GM04504 (cell line): ENCODE results near the gene MFAP3L.
"Not testable (repeated sequence)": the region's sequence is repeated elsewhere in the genome, so short reads cannot be mapped to it uniquely, and the experiment has no call there.

Experiments
- DNase-seq: peaks from one replicate; pipeline ENCODE4 v3.0.0-alpha.2; 2012; ENCODE audit warnings: low read depth

The MFAP3L gene

DNA sequence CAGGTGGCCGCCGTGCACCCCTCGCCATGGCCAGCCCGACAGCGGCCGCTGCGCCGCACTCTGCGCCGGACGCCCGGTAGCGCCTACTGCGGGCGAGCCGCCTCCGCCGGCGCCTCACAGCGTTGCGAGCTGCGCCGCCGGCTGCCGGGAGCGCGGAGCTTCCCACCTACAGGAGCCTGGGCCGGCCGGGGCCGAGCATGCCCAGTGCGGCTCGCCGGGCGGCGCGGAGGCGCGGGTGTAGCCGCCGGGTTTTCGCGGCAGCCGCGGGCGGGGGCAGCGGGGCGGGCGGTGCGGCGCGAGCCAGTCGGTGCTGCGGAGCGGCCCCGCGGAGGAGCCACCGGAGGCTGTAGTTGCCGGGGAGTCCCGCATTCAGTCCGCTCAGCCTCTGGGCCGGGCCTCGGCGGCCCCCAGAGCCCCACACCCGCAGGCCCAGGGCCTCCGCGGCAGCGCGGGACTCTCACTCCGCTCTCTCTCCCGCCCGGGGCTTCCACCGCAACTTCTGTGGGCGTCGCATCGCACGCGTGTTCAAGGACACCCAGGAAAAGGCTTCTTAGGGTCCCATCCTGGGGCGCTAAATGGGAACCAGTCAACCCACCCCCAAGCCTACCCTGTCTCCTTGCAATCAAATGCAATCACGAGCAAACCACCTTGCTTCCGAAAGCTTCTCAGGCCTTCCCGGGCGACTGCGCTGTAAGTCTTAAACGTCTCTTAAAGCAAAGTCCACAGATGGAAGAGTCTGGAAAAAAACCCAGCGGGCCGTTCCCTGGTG lies at the start of gene MFAP3L:
Gene MFAP3L (minus strand): TSS at position 143 of the 769 bp plus-strand sequence. CDS start 20,518 bp downstream, outside the sequence.
- peak; percentile 83 for DNase-seq

DNA sequence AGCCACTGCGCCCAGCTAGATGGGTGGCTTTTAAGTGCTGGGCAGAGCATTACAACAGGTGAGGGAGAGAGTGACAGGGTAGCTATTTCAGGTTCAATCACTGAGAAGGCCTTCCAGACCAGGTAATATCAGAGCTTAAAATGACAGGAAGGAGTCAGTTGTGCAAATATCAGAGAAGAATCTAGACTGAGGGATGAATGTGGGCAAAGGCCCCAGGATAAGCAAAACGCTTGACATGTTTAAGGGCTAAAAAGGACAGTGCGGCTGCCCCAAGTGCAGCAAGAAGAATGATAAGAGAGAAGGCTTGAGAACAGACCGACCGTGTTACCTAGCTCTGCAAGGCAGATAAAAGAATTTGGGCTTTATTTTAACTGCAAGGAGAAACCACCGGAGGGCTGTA lies 45.0 kb upstream of the MFAP3L start:
- no peak for DNase-seq

DNA sequence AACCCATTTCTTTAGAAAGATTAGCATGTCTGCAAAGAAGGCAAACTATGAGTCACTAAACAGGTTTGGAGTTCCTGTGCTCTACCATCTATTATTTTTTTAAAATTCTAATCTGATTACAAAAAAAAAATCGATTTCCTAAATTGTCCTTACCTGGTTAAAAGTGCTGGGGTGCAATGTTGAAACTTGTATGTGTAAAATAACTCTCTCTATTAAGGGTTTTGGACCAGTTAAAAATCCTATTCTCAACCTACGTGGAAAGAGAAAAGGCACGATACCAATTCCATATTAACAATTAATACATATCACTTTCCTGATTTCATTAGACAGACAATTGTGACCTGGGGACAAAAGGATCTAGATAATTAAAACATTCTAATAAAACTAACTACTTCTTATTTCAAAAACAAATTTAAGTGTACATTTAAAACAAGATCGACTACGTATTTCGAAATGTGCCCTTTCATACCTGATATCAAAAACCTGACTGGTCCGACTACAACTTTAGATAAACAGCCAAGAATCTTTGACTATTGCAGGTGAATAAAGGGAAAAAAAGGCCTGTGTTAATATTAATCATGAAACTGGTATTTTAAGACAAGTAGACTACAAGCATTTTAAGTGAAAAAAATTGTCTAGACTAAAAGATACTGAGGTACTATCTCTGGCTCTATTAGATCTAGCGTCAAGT lies 42.4 kb upstream of the MFAP3L start:
- no peak for DNase-seq

- no peak for DNase-seq
Measured at GRCh38 chr4:170059421-170059820, 33.2 kb upstream of the MFAP3L start.

GRCh38 chr4:170058826-170059225 lies 32.6 kb upstream of the MFAP3L start:
- DNase-seq: no peak

GRCh38 chr4:170057866-170058265 lies 31.7 kb upstream of the MFAP3L start:
- DNase-seq: no peak

DNA sequence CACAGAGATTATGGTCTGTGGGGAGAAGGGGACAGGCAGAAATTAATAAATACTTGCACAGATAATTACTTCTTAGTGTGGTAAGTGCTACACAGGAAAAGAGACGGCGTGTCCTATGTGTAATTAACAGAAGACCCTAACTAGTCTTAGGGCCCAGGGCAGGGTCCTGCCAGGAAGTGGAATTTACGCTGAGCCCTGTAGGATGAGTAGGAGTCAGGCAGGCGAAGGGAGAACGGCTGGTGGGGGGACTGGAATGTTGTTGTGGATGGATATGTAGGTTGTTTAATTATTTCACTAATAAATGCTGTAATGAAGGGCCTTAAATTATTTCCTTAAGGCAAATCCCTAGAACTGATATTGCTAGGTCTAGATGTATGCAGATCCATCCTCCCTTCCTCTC lies 26.7 kb upstream of the MFAP3L start:
- no peak for DNase-seq

DNA sequence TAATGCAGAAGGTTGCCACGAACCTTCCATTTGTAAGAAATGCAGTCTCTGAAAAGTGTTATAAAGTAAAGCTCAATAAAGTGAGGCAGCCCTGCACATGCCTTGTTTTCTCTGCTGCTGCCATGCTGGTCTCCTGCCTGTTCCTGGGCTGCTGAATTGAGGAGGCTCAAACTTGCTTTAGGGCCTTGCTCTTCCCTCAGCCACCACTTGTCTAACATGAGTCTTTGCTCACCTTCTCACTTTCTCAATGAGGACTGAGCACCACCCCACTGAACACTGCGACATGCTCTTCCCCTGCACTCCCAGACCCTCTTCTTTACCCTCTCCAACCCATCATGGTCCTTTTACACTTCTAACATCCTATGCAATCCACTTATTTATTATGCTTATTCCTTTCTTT lies 25.2 kb upstream of the MFAP3L start:
- DNase-seq: no peak

DNA sequence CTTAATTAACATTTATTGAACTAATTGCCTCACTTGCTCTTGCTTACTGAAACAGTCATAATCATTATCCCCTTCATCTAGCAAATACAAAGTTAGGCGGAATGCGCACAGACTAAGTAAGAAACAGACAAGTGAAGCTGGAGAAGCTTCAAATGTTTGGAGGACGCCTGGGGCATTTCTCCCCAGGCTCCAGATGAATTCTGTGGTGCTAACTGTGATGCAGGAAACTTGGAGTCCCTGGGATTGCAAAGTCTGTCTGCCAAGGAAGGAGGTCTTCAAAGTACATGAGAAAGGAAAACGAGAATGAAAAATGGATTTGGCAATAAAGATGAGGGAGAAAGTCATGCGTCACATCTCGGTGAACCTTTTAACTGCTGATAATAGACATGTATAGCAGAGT lies 23.6 kb upstream of the MFAP3L start:
- no peak for DNase-seq

DNA sequence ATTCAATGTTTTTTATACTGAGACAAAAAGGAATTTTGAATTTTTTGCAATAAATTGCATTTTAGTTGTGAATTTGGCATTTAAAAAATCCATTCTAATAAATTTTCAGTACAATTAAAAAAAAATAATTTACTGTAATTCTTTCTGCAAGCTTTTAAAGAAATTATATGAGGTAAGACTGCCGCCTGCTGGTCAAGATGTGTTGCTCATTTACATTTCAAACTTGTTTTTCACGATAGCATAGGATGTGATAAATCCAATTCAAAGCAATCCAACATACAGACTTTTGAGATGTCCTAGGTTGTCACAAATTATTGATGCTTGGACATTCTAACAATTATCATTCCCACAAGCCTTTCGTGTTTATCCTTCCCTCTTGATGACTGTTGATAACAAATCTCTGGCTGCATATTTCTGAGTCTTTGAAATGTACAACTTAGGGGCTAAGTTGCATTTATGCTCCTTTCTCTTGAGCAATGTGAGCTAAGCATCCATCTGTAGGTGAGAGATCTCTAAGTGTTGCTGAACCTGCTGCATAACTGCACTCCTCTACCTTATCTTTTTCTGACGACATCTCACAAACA lies 21.7 kb upstream of the MFAP3L start:
- DNase-seq: peak; percentile 19

DNA sequence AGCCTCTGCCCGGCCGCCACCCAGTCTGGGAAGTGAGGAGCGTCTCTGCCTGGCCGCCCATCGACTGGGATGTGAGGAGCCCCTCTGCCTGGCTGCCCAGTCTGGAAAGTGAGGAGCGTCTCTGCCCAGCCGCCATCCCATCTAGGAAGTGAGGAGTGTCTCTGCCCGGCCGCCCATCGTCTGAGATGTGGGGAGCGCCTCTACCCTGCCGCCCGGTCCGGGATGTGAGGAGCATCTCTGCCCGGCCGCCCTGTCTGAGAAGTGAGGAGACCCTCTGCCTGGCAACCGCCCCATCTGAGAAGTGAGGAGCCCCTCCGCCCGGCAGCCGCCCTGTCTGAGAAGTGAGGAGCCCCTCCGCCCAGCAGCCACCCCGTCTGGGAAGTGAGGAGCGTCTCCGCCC lies 20.0 kb upstream of the MFAP3L start:
- not testable (repeated sequence) for DNase-seq

DNA sequence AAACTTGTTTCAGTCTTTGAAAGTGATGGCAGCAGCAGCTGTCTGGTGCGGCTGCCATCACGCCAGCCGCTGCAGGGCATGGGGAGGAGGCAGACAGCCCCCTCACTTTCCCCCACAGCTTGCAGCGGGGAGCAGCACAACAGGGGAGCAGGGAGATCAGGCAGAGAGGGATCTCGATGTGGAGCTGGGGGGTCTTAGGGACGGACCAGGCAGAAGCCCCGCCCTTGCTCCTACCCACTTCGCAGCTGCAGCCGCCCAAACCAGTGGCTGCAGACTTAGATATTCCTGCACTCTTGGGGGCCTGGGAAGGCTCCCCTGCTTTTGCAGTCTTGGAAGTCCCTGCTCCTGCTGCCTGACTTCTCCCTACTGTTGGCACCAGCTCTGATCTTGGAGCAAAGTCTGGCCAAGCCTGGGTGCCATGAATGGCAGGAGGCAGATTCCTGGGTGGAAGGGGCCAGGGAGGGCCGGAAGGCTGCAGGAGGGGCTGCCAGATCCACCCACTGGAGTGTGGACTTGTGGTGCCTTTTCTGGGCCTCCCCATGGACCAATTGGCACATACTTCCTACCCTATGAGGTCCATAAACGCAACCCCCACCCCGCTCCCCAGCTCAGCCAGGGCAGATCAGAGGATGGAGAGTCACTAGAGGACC lies 14.0 kb upstream of the MFAP3L start:
- DNase-seq: no peak

- DNase-seq: no peak
Measured at GRCh38 chr4:170038769-170039168, 12.6 kb upstream of the MFAP3L start.

DNA sequence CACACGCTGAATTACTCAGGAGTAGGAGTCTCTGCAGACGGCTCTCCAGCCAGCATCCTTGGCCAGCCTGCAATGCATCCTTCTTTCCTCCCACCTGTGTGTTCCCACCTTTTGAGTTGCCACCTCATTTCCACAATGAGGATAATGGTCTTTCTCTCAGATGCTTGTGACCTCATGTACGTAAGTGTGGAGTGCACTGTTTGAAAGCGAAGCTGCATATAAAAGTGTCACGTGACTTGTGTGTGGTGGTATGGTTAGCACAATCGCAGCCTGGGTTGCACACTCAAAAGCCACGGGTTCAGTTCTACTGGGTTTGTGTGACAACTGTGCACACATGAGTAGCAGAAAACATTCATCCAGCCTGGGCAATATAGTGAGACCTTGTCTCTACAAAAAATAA lies 12.0 kb upstream of the MFAP3L start:
- no peak for DNase-seq

- DNase-seq: no peak
Measured at GRCh38 chr4:170037481-170037880, 11.3 kb upstream of the MFAP3L start.

DNA sequence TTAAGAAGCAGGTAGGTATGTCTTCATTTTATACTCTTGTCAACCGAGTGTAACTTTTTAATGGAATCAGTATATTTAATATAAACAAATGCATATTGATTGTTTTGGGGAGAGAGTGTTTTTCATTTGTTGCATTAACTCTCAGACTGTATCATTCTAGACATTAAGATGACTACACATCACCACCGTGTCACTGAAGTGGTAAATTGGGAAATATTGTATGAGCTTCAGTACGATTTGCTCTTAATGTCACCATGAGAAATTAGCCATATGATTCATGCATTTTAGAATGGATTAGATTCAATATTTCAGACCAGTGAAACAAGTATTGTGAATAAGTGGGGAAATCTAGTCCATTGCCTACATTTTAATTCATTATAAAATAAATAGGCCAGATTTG lies 9.7 kb upstream of the MFAP3L start:
- no peak for DNase-seq

DNA sequence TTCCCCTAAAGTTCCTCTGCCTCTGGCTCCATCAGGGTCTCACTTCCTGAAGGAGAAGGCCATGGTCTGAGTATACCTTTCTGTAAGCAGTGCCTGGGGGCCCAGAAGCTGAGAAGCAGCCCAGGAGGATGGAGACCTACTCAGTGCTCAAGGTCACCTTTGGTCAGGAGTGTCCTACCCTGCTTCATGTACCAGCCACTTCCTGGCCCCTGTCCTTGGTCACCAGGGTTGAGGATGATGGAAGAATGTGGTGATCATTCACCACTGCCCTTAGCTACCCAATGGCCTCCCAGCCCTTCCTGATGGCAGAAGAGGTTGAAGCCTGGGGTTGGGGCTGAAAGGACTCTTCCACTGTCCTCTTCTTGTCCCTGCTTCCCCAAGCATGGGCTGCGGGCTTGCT lies 9.0 kb upstream of the MFAP3L start:
- DNase-seq: no peak

DNA sequence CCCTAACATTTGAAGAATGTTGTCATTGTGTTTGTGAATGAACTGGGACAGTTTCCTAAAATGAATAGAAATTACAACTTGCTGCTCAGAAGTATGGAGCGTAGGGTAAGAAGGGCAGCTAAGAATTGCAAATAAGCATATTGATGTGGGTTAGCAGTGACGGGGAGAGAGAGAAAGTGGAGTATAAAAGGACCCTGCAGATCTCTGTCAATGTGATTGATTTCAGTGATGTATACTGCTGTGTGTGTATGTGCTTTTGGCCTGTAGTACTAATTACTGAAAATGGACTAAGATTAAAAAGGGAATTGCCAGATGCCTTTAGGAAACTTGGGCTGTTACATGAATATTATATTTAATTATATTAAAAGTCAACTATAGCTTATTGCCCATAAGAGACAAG lies 7.8 kb upstream of the MFAP3L start:
- no peak for DNase-seq

DNA sequence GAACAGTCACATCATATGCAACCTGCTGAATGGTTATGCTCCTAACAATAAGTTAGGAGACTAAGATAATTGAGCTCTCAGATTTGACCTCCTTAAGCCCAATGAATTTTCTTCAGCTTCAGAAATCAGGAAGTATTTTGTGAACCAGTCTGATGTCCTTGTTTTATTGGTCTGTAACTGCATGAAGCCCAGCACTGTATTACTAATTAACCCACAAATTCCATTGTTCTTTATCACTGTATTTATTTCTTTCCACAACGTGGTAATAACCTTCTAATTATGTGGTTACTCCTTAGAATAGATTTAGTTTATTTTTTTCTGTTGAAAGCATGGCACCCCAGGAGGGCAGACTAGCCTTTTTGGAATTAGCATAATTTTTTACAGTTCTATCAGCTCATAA lies 3.9 kb upstream of the MFAP3L start:
- no peak for DNase-seq

DNA sequence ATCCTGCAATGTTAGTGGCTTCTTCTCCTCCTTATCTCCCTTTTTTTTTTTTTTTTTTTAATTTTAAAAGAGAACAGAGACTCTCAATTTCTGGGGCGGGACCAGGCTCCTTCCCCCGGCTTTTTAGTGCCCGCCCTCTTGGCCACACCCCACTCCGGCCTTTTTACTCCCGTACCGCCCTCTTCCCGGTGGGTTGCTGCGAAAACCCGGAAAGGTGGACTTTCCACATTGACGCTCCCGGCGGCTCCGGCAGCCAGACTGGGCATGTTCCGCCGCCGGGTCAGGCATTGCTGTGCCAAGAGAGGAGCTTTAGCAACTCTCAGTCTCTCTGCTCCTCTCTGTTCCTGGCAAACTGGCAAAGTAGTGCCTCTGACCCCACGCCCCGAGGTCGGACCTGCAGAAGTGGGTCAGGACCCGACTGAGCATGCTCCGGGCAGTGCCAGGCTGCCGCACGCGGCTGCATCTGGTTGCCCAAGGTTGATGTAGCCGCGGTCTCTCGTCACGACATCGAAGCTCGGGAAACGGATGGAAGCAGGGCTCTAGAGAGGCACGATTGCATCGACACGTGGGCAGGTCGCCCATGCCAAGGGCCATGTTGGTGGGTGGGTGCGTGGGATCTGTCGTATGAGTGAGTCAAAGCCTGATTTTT lies 1.1 kb upstream of the MFAP3L start:
- peak; percentile 95 for DNase-seq

GRCh38 chr4:170025523-170026252 lies 507 bp downstream of the MFAP3L start:
- no peak for DNase-seq

GRCh38 chr4:170022211-170022610 lies 4.0 kb downstream of the MFAP3L start:
- DNase-seq: no peak
